Measurements from ENCODE around the gene CA6. TPM values are rescaled to one million over a fixed set of nuclear protein-coding genes. Genes with fewer than 3 reads are reported as not detected.

Gene CA6
- total and polyA plus RNA-seq, 2 experiments from 2014 or later: not detected

DNA sequence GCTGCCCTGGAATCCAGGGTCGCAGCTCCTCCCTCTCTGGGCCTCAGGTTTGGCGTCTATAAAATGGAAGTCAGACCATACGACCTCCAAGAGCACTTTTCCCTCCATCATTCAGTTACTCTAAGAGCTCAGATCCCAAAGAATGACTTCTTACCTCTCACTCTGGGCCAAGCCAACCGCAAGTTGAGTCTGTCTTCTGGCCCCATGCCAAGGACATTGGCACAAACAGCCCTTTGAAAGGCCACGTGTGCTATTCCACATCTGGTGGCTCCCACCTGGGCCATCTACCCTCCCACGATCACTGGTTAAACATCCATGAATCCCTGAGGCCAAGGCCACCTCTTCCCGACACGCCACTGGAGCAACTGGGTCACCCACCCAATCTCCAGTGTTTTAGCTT is 68.2 kb downstream of the CA6 start:
- Histone ChIP-seq H3K4me3 (no peak overlapping the region), H3K36me3 (ENCODE audit: low read depth) (no peaks in the 10 kb centered on the region), H3K9me3 (ENCODE audit: low read depth) (no peaks in the 10 kb centered on the region), H3K9ac (no peak overlapping the region), H3K4me1 (ENCODE audit: insufficient read depth) (no peaks in the 10 kb centered on the region), H3K9me2 (ENCODE audit: insufficient read depth) (no peaks in the 10 kb centered on the region), H3K27ac (no peak overlapping the region), H3F3A (ENCODE audit: insufficient read depth) (no peaks in the 10 kb centered on the region), H3K4me2 (ENCODE audit: unreplicated experiment) (no peak overlapping the region), H3K79me2 (ENCODE audit: insufficient read depth) (no peaks in the 10 kb centered on the region), H3K27me3 (replicated peaks; ENCODE audit: insufficient read depth) (no peaks in the 10 kb centered on the region), H2AFZ (no peak overlapping the region), H4K20me1 (ENCODE audit: insufficient read depth) (no peaks in the 10 kb centered on the region)
- in situ Hi-C loops (cut with MboI): no loop called here
- TF ChIP-seq EZH2phosphoT487 (IDR thresholded peaks at IDR 0.05; ENCODE audit: insufficient read depth, low read depth) (no peak), EZH2 (IDR thresholded peaks at IDR 0.05; ENCODE audit: insufficient read depth, poor library complexity, severe bottlenecking) (no peak)
- DNase-seq: no peak
- 75 to 77% methylated on average over 8 of the region's 8 CpGs for WGBS, 2 experiments (ENCODE audit: low coverage in 1 of 2, low lambda C conversion rate in 2 of 2, missing lambda C conversion rate in 2 of 2)

DNA sequence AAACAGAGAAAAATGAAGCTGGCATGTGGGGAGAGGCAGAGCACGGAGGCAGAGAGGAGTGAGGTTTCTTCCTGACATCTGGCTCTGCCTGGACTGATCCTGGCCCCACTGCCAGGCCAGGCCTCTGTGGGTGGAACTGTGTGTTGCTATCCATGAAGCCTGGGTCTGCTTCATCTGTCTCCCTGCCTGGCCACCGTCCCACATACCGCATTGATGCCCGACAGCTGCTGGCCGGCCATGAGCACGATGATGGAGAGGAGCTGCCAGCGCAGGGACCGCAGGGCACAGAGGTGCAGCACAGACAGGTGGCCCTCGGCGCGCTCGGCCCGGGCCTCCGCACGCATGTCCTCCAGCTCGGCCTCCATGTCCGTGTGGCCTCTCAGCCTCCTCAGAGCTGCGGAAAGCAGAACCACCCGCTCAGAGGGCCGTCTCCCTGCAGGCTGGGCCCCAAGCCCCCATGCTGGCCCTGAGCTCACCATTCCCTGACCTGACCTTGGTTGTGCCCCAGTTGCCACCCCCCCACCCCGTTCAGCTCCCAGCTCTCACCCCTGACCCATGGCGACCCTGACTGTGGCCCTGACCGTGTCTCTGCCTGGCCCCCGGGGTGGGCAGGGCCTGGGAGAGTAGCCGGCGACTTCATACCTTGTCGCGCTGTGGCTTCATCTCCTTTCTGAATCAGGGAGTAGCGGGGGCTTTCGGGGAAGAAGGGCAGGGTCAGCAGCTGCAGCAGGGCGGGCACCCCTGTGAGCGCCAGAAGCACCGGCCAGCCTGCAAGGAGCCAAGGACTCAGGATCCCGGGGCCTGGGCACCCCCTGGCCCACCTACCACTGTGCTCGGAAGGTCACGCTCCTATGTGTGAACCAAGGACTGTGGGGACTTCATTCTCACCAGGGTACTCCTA is 69.1 kb downstream of the CA6 start:
- H3K27ac ChIP-seq: no peak overlapping the region

GRCh38 chr1:9016455-9016854 is 70.8 kb downstream of the CA6 start:
- Histone ChIP-seq H3K4me3 (no peak overlapping the region), H3K27ac (no peak overlapping the region), H3K36me3 (ENCODE audit: low read depth) (no peaks in the 10 kb centered on the region), H3K9ac (no peak overlapping the region), H3K9me3 (ENCODE audit: low read depth) (no peaks in the 10 kb centered on the region), H2AFZ (no peak overlapping the region), H3K9me2 (ENCODE audit: insufficient read depth) (no peaks in the 10 kb centered on the region), H3K4me2 (ENCODE audit: unreplicated experiment) (no peak overlapping the region), H3F3A (ENCODE audit: insufficient read depth) (no peaks in the 10 kb centered on the region), H4K20me1 (ENCODE audit: insufficient read depth) (no peaks in the 10 kb centered on the region), H3K79me2 (ENCODE audit: insufficient read depth) (no peaks in the 10 kb centered on the region), H3K4me1 (ENCODE audit: insufficient read depth) (no peaks in the 10 kb centered on the region), H3K27me3 (replicated peaks; ENCODE audit: insufficient read depth) (0 out of 2 replicates have a peak, but pooled peaks cover 3% of the 10 kb centered on the region)
- TF ChIP-seq EZH2 (IDR thresholded peaks at IDR 0.05; ENCODE audit: insufficient read depth, poor library complexity, severe bottlenecking) (no peak), EZH2phosphoT487 (IDR thresholded peaks at IDR 0.05; ENCODE audit: insufficient read depth, low read depth) (no peak)
- DNase-seq: no peak
- in situ Hi-C loops (cut with MboI): no loop called here
- WGBS, 2 experiments (ENCODE audit: low coverage in 1 of 2, low lambda C conversion rate in 2 of 2, missing lambda C conversion rate in 2 of 2): 74 to 77% methylated on average over 5 of the region's 5 CpGs

More for the DNA sequence above, 69.1 kb downstream of the CA6 start:
- no peak for TF ChIP-seq EZH2phosphoT487 (IDR thresholded peaks at IDR 0.05; ENCODE audit: insufficient read depth, low read depth)
- TF ChIP-seq EZH2 (IDR thresholded peaks at IDR 0.05; ENCODE audit: insufficient read depth, poor library complexity, severe bottlenecking): no peak
- no peaks in the 10 kb centered on the region for H3K9me3 ChIP-seq (ENCODE audit: low read depth)
- no peaks in the 10 kb centered on the region for H4K20me1 ChIP-seq (ENCODE audit: insufficient read depth)
- no peaks in the 10 kb centered on the region for H3K9me2 ChIP-seq (ENCODE audit: insufficient read depth)
- 80 to 85% methylated on average over 30 to 34 of the region's 36 CpGs for WGBS, 2 experiments (ENCODE audit: low coverage in 1 of 2, low lambda C conversion rate in 2 of 2, missing lambda C conversion rate in 2 of 2)
- no peaks in the 10 kb centered on the region for H3K36me3 ChIP-seq (ENCODE audit: low read depth)
- H3K79me2 ChIP-seq (ENCODE audit: insufficient read depth): no peaks in the 10 kb centered on the region
- no peaks in the 10 kb centered on the region for H3K4me1 ChIP-seq (ENCODE audit: insufficient read depth)
- H3K4me2 ChIP-seq (ENCODE audit: unreplicated experiment): no peak overlapping the region
- in situ Hi-C loops (cut with MboI): no loop called here
- no peak overlapping the region for H3K4me3 ChIP-seq
- no peak overlapping the region for H3K9ac ChIP-seq
- no peak for DNase-seq
- no peaks in the 10 kb centered on the region for H3F3A ChIP-seq (ENCODE audit: insufficient read depth)
- H3K27me3 ChIP-seq (replicated peaks; ENCODE audit: insufficient read depth): 0 out of 2 replicates have a peak, but pooled peaks cover 1% of the 10 kb centered on the region
- no peak overlapping the region for H2AFZ ChIP-seq

- Histone ChIP-seq H3K27ac (no peak overlapping the region), H3K4me3 (no peak overlapping the region), H3K79me2 (ENCODE audit: insufficient read depth) (no peaks in the 10 kb centered on the region), H3K4me2 (ENCODE audit: unreplicated experiment) (no peak overlapping the region), H3K9ac (no peak overlapping the region), H4K20me1 (ENCODE audit: insufficient read depth) (no peaks in the 10 kb centered on the region), H2AFZ (no peak overlapping the region), H3K9me2 (ENCODE audit: insufficient read depth) (no peaks in the 10 kb centered on the region), H3K4me1 (ENCODE audit: insufficient read depth) (no peaks in the 10 kb centered on the region), H3K27me3 (replicated peaks; ENCODE audit: insufficient read depth) (0 out of 2 replicates have a peak, but pooled peaks cover 3% of the 10 kb centered on the region), H3K36me3 (ENCODE audit: low read depth) (no peaks in the 10 kb centered on the region), H3K9me3 (ENCODE audit: low read depth) (no peaks in the 10 kb centered on the region), H3F3A (ENCODE audit: insufficient read depth) (no peaks in the 10 kb centered on the region)
- no peak for DNase-seq
- TF ChIP-seq EZH2phosphoT487 (IDR thresholded peaks at IDR 0.05; ENCODE audit: insufficient read depth, low read depth) (no peak), EZH2 (IDR thresholded peaks at IDR 0.05; ENCODE audit: insufficient read depth, poor library complexity, severe bottlenecking) (no peak)
- in situ Hi-C loops (cut with MboI): no loop called here
- WGBS, 2 experiments (ENCODE audit: low coverage in 1 of 2, low lambda C conversion rate in 2 of 2, missing lambda C conversion rate in 2 of 2): 76 to 81% methylated on average over 13 of the region's 13 CpGs
Measured at GRCh38 chr1:9018333-9018732, 72.7 kb downstream of the CA6 start.
